Retinal pigment epithelial cell (primary cell): ENCODE results near the gene DSE.

Experiments used
- DNase-seq: peaks from one replicate; pipeline ENCODE4 v3.0.0-alpha.2; 2010; ENCODE audit warnings: low read depth
- H3K4me3 ChIP-seq: 2 replicates; pipeline ENCODE4 v1.5.1; 2011; ENCODE audit warnings: mild to moderate bottlenecking, low read length, control low read depth, moderate library complexity
- TF ChIP-seq, protein P1 (sequence below): conservative IDR thresholded peaks from 2 replicates; pipeline ENCODE4 v1.5.1; 2011; ENCODE audit warnings: low read depth, low read length, control low read depth, inconsistent platforms

Gene DSE

DNA sequence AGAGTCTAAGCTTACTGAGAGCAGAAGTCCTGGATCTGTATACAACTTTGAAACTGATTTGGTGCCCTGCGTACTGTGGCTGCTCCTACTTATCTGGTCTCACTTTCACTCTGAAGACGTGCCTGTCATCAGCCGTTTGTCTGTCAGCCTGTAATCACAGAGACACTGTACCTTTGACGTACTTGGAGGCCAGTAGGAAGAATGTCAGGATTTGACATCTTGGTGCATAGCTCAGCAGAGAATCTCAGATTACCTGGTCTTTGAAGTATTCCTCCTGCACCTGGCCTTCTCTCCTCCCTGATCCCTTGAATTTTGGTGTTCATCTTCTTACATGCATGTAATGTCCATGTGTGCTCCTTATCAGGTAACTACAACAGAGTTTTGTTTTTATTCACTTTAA, 37.7 kb downstream of the DSE start:
- H3K4me3 ChIP-seq: no peak overlapping the region
- DNase-seq: no peak
- TF ChIP-seq, protein P1, sequence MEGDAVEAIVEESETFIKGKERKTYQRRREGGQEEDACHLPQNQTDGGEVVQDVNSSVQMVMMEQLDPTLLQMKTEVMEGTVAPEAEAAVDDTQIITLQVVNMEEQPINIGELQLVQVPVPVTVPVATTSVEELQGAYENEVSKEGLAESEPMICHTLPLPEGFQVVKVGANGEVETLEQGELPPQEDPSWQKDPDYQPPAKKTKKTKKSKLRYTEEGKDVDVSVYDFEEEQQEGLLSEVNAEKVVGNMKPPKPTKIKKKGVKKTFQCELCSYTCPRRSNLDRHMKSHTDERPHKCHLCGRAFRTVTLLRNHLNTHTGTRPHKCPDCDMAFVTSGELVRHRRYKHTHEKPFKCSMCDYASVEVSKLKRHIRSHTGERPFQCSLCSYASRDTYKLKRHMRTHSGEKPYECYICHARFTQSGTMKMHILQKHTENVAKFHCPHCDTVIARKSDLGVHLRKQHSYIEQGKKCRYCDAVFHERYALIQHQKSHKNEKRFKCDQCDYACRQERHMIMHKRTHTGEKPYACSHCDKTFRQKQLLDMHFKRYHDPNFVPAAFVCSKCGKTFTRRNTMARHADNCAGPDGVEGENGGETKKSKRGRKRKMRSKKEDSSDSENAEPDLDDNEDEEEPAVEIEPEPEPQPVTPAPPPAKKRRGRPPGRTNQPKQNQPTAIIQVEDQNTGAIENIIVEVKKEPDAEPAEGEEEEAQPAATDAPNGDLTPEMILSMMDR: no peak

GRCh38 chr6:116409756-116410155, 39.0 kb downstream of the DSE start:
- TF ChIP-seq, protein P1: no peak
- no peak overlapping the region for H3K4me3 ChIP-seq
- DNase-seq: no peak

GRCh38 chr6:116411284-116411623, 40.5 kb downstream of the DSE start:
- TF ChIP-seq, protein P1: no peak
- no peak for DNase-seq
- H3K4me3 ChIP-seq: no peak overlapping the region

DNA sequence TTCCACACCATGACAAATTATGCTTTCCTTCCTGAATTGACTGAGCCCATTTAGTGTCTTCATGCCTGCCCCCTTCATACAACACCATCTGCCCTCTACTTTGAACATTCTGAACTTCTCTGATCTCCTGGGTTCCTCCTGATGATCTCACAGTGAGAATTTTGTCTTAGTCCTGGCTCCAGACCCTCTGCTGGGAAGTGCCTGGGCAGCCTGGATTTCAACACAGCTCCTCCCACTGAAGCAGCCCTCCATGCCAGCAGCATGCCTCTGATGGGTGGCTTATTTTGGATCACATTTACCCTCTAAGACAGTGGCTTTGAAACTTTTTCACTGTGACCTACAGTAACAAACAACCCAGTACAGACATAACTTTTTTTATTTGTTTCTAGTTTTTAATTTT, 41.5 kb downstream of the DSE start:
- H3K4me3 ChIP-seq: no peak overlapping the region
- no peak for DNase-seq
- TF ChIP-seq, protein P1: no peak

DNA sequence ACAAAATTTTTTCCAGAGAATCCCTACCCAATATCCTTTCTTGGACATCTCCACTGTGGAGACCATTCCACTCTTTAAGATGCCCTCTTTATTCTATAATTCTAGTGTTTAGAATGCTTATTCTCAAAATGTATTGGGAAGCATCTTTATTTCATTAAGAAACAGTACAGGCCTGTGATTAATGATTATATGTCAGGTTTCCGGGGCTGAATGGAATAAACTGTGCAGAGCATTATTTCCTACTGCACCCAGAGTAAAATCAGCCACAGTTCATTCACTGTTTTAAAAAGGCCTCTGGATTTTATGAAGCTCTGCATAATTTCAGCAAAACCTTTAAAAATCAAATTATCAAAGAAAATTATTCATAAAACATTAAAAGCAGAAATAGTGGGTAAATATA, 42.6 kb downstream of the DSE start:
- no peak for DNase-seq
- TF ChIP-seq, protein P1: no peak
- H3K4me3 ChIP-seq: no peak overlapping the region

- no peak for DNase-seq
- TF ChIP-seq, protein P1: no peak
- no peak overlapping the region for H3K4me3 ChIP-seq
Measured at GRCh38 chr6:116417661-116418060, 46.9 kb downstream of the DSE start.

DNA sequence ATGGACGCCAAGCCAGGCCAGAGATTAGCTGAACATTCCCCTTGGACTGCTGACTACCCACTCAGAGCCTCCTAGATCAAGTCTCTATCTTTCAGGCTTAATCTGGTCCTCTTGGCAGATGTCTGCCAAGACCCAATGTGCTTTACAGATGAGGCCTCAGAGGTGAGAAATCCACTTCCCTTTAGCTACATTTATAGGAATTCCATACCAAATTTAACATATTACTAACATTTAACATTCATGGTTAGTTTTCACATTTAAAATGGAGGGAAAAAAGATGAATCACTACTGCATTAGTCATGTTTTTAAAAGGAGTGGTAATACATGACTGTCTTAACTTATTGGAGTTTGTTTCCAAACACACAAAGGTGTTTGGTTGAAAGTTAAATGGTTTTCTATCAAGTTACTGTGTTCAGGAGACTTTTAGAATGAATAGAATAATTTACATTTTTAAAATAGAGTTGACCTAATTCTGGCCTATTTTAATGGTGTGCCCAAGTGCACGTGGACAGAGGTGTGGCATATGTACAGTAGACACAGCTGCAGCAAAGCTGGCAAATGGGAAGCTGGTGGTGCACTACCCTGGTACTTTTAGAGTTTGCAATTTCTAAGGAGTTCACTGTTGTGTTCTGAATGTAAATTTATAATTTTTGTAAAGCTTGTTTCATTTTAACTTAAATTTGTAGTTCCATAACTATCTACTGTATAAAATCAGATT, 48.5 kb downstream of the DSE start:
- H3K4me3 ChIP-seq: no peak overlapping the region
- no peak for DNase-seq
- TF ChIP-seq, protein P1: no peak
